Measurements from ENCODE around the gene OR4K2.
"Not testable (repeated sequence)": the region's sequence is repeated elsewhere in the genome, so short reads cannot be mapped to it uniquely, and the experiment has no call there.

The OR4K2 gene

GRCh38 chr14:19874842-19875241 lies at the start of gene OR4K2:
Gene OR4K2, plus strand, starts transcription at chr14:19875142. Its CDS starts 1,126 bp downstream, at chr14:19876268.
- no peak for DNase-seq (ENCODE audit: low read depth)

- not testable (repeated sequence) for DNase-seq (ENCODE audit: low read depth)
Measured at GRCh38 chr14:19827626-19828244, 47.2 kb upstream of the OR4K2 start.

- DNase-seq (ENCODE audit: low read depth): no peak
Measured at GRCh38 chr14:19828314-19828713, 46.6 kb upstream of the OR4K2 start.

- DNase-seq (ENCODE audit: low read depth): not testable (repeated sequence)
Measured at GRCh38 chr14:19834203-19834848, 40.6 kb upstream of the OR4K2 start.

- DNase-seq (ENCODE audit: low read depth): no peak
Measured at GRCh38 chr14:19838433-19838832, 36.5 kb upstream of the OR4K2 start.

GRCh38 chr14:19851365-19851764 lies 23.6 kb upstream of the OR4K2 start:
- DNase-seq (ENCODE audit: low read depth): peak; percentile 42

GRCh38 chr14:19866061-19866669 lies 8.8 kb upstream of the OR4K2 start:
- not testable (repeated sequence) for DNase-seq (ENCODE audit: low read depth)

GRCh38 chr14:19873178-19873577 lies 1.8 kb upstream of the OR4K2 start:
- no peak for DNase-seq (ENCODE audit: low read depth)

GRCh38 chr14:19878029-19878642 lies 3.2 kb downstream of the OR4K2 start:
- peak; percentile 47 for DNase-seq (ENCODE audit: low read depth)

- DNase-seq (ENCODE audit: low read depth): no peak
Measured at GRCh38 chr14:19895282-19895681, 20.3 kb downstream of the OR4K2 start.

- DNase-seq (ENCODE audit: low read depth): no peak
Measured at GRCh38 chr14:19900999-19901398, 26.1 kb downstream of the OR4K2 start.

GRCh38 chr14:19902409-19902808 lies 27.5 kb downstream of the OR4K2 start:
- no peak for DNase-seq (ENCODE audit: low read depth)

GRCh38 chr14:19906665-19907064 lies 31.7 kb downstream of the OR4K2 start:
- no peak for DNase-seq (ENCODE audit: low read depth)

- no peak for DNase-seq (ENCODE audit: low read depth)
Measured at GRCh38 chr14:19911114-19911513, 36.2 kb downstream of the OR4K2 start.

GRCh38 chr14:19917243-19917642 lies 42.3 kb downstream of the OR4K2 start:
- peak; percentile 73 for DNase-seq (ENCODE audit: low read depth)

GRCh38 chr14:19917955-19918518 lies 43.1 kb downstream of the OR4K2 start:
- peak; percentile 66 for DNase-seq (ENCODE audit: low read depth)

GRCh38 chr14:19918553-19919264 lies 43.8 kb downstream of the OR4K2 start:
- no peak for DNase-seq (ENCODE audit: low read depth)

- DNase-seq (ENCODE audit: low read depth): no peak
Measured at GRCh38 chr14:19920021-19920657, 45.2 kb downstream of the OR4K2 start, which contains the start of gene OR4K5. Gene OR4K5, plus strand, starts transcription at chr14:19920607. Its CDS starts 0 bp downstream, at chr14:19920607.

GRCh38 chr14:19930617-19931016 lies 55.7 kb downstream of the OR4K2 start, which contains the start of gene OR4K1:
Gene OR4K1, plus strand, starts transcription at chr14:19930917. Its CDS starts 4,750 bp downstream, at chr14:19935667.
- no peak for DNase-seq (ENCODE audit: low read depth)
